Renal cortical epithelial cell (primary cell): ENCODE data around the gene ETV7. TPM values are rescaled to one million over a fixed set of nuclear protein-coding genes. Genes with fewer than 3 reads are reported as not detected.
"Not testable (repeated sequence)": the region's sequence is repeated elsewhere in the genome, so short reads cannot be mapped to it uniquely, and the experiment has no call there.

ENCODE experiments used
- DNase-seq: peaks from one replicate; pipeline ENCODE4 v3.0.0-alpha.2; 2011; ENCODE audit warnings: low read depth
- total RNA-seq: library from RNA; depleted of rRNA; stranded (reverse); fragments of >200 nt; gene quantifications from 2 replicates; pipeline ENCODE4 v1.2.3, GENCODE V29; 2014

ETV7 gene
- 0.40 and 0.87 TPM in 2 replicates for total RNA-seq

GRCh38 chr6:36387440-36388303, at the start of gene ETV7:
TSS of gene ETV7 (minus strand) at chr6:36387669. CDS start at chr6:36387541, 128 bp downstream.
- no peak for DNase-seq

GRCh38 chr6:36436466-36436865, 49.0 kb upstream of the ETV7 start:
- DNase-seq, result no peak

GRCh38 chr6:36432151-36432671, 44.7 kb upstream of the ETV7 start:
- DNase-seq, result peak; percentile 25

GRCh38 chr6:36431197-36431596, 43.7 kb upstream of the ETV7 start:
- no peak for DNase-seq

DNA sequence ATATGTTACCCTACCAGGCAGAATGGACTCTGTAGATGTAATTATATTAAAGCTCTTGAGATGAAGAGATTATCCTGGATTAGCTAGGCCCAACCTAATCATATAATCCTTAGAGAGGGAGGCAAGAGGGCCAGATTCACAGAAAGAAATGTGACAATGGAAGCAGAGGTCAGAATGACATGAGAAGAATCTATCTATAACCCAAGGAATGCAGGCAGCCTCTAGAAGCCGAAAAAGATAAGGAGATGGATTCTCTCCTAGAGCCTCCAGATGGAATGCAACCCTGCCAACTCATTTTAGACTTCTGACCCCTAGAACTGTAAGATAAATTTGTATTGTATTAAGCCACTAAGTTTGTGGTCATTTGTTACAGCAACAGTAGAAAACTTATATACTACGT, 42.9 kb upstream of the ETV7 start:
- no peak for DNase-seq

DNA sequence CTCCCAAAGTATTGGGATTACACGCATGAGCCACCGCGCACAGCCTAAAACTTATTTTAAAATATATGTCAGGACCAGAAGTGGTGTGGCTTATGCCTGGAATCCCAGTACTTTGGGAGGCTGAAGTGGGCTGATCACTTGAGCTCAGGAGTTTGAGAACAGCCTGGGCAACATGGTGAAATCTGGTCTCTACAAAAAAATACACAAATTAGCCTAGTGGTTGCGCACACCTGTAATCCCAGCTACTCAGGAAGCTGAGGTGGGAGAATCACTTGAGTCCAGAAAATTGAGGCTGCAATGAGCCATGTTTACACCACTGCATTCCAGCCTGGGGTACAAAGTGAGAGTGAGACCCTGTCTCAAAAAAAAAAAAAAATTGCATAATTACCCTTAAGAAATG, 41.4 kb upstream of the ETV7 start:
- no peak for DNase-seq

GRCh38 chr6:36426622-36427021, 39.2 kb upstream of the ETV7 start:
- DNase-seq, result no peak

DNA sequence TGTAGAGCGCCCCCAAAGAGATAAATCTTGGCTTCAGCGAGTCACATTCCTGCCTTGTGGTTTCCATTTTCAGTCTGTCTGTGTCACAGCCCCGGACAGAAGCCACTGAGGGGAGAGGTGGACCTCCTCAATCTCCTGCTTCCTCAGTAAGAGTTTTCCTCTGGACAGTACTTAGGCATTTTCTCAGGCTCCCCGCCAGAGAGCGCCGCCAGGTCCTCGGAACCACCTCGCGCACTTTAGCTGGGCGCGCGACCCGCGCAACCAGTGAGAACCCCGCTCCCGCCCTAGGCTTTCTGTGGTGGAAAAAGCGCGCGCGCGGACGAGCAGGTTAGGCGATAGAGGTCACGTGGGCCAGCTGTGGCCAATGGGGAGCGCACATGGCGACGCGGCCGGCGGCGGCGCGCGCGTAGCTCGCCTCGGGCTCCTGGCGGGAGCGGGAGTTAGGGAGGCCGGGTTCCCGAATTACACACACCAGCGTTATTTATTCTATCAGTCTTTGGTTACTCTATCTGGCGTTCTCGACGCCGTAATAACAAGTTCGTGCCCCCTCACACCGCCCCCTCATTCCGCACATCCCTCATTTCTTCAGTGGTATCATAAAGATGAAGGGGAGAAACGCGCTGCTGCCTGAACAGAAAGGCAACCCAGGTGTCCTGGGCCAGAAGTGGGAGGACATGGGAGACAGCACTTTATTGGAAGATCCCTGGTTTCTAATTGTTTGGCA, 35.8 kb upstream of the ETV7 start:
- peak; percentile 88 for DNase-seq

DNA sequence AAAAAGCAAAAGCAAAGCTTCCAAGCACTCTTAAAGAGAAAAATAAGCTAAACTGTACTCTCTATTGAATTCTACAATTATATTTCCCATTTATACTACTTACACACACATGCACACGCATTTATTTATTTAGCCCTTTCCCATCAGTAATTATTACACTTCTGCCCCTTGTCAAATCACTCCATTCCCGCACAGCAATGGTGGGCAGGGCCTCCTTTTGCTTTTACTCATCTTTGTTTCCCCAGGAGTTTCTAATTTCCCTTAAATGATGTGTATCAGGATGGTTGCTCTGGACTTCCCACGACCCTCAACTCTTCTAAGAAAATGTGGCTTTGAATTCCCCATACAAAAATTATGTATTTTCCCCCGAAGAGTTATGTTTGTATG, 35.2 kb upstream of the ETV7 start:
- DNase-seq, result no peak

GRCh38 chr6:36419310-36419709, 31.8 kb upstream of the ETV7 start:
- no peak for DNase-seq

- no peak for DNase-seq
These were observed 31.1 kb upstream of the ETV7 start for GRCh38 chr6:36418558-36418957.

GRCh38 chr6:36414481-36414880, 27.0 kb upstream of the ETV7 start:
- peak; percentile 47 for DNase-seq

DNA sequence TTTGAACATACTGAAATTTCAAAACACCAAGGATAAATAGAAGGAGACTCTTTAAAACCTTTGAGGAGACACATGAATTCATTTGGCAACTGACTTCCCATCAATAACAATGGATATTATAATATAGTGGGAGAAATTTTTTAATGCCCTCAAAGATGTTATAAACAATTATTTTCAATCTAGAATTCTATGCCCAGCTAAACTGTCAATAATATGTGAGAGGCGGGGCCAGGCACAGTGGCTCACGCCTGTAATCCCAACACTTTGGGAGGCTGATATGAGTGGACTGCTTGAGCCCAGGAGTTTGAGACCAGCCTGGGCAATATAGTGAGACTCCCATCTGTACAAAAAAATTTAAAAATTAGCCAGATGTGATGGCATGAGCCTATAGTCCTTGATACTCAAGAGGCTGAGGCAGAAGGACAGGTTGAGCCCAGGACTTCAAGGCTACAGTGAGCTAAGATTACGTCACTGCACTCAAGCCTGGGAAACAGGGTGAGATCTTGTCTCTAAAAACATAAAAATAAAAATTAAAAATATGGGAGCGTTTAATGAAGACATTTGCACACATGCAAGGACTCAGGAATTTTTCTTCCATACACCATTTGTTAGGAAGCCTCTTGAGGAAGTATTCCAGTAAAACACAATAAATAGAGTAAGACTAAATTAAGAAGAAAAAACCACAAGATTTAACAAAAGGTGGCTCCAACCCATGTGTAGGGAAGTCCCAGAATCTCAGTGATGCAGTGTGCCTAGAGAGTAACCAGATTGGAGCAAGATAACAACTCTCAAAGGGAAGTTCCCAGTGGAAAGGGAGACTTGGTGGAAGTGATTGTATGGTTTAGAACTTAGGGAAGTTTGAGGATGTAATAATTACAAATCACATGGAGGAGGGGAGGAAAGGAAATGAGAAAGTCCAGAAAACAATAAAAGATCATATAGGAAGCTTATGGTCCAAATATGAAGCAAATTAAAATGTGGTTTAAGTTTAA, 26.3 kb upstream of the ETV7 start:
- no peak for DNase-seq

DNA sequence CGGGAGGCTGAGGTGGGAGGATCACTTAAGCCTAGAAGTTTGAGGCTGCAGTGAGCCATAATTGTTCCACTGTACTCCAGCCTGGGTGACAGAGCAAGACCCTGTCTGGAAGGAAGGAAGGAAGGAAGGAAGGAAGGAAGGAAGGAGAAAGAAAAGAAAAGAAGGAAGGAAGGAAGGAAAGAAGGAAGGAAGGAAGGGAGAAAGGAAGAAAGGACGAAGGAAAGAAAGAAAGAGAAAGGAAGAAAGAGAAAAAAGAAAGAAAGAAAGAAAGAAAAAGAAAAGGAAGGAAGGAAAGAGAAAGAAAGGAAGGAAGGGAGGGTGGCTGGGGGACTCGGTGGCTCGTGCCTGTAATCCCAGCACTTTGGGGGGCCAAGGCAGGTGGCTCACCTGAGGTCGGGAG, 22.2 kb upstream of the ETV7 start:
- not testable (repeated sequence) for DNase-seq

DNA sequence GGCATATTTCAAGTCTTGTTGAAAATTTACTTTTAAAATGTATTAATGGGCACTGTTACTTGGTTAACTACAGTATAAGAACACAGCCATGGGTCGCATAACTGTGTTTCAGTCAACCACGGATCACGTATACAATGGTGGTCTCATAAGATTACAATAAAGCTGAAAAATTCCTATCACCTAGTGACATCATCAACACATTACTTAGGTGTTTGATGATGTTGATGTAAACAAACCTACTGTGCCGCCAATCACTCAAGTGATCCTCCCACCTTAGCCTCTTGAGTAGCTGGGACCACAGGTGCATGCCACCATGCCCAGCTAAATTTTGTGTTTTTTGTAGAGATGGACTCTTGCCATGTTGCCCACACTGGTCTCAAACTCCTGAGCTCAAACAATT, 16.7 kb upstream of the ETV7 start:
- DNase-seq, result no peak

DNA sequence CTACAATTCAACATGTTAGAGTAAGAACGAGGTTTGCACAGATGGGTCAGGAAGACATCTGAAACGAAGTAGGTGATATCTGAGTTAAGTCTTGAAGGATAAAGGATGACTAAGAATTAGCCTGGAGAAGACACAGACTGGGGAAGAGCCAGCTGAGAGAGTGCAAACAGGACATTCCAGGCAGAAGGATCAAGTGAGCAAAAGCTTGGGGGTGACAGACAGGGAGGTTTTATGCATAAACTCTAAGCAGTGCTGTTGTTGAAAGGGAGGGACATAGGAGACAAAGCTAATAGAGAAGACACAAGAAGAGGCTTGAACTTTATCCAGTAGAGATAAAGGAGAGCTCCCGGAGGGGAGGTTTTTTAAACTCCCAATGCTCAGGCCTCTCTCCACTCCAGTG, 15.0 kb upstream of the ETV7 start:
- DNase-seq, result no peak

- DNase-seq, result no peak
These were observed 12.5 kb upstream of the ETV7 start for GRCh38 chr6:36399970-36400369.

DNA sequence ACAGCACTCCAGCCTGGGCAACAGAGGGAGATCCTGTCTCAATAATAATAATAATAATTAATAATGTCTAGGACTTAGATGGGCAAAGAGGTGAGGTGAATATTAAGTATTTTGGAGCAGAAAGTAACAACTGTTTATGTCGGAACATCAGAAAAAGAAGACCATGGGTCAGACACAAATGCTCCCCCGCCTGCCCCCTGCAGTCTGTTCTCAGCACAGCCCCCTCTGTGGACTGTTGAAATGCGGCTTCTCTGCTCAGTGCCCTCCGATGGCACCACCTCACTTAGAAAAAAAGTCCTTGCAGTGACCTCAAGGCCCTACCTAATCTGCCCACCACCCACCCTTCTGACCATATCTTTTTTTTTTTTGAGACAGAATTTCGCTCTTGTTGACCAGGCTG, 5.2 kb upstream of the ETV7 start:
- no peak for DNase-seq

DNA sequence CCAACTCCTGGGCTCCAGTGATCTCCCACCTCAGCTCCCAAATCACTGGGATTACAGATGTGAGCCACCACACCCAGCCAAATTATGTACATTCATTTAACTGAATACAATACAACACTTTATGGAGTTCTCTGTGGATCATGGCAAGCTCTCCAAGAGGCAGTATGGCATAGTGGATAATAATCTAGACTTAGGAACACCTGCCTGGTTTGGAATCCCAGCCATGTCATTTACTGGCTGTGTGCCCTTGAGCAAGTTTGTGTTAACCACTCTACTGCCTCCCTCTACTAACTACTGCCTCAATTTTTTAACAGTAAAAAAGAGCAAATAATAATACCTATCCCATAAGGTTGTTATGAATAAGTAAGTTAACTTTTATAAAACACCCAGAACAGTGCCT, 1.9 kb upstream of the ETV7 start:
- DNase-seq, result no peak

- peak; percentile 43 for DNase-seq
These were observed 702 bp downstream of the ETV7 start for GRCh38 chr6:36386495-36387439.

GRCh38 chr6:36384095-36384494, 3.4 kb downstream of the ETV7 start:
- DNase-seq, result no peak
